ENCODE data around the gene ATP6V1B1. TPM values are rescaled to one million over a fixed set of nuclear protein-coding genes. Genes with fewer than 3 reads are reported as not detected.

ATP6V1B1 gene
- total RNA-seq, 1 donor from 2014 or later, result not detected

- no peak for DNase-seq
Measured at GRCh38 chr2:70901227-70902066, 34.3 kb upstream of the ATP6V1B1 start.

GRCh38 chr2:70902067-70902442 lies 33.6 kb upstream of the ATP6V1B1 start:
- no peak for DNase-seq

- no peak for DNase-seq
Measured at GRCh38 chr2:70902579-70902978, 33.1 kb upstream of the ATP6V1B1 start.

GRCh38 chr2:70903171-70903570 lies 32.5 kb upstream of the ATP6V1B1 start:
- DNase-seq, result no peak

GRCh38 chr2:70903641-70904340 lies 31.9 kb upstream of the ATP6V1B1 start:
- DNase-seq, result no peak

GRCh38 chr2:70904371-70905216 lies 31.1 kb upstream of the ATP6V1B1 start:
- DNase-seq, result no peak

GRCh38 chr2:70905443-70906421 lies 30.0 kb upstream of the ATP6V1B1 start:
- DNase-seq, result no peak

- DNase-seq, result no peak
Measured at GRCh38 chr2:70906439-70907005, 29.2 kb upstream of the ATP6V1B1 start.

GRCh38 chr2:70907130-70908057 lies 28.3 kb upstream of the ATP6V1B1 start:
- no peak for DNase-seq

- DNase-seq, result no peak
Measured at GRCh38 chr2:70916291-70916690, 19.4 kb upstream of the ATP6V1B1 start.

- no peak for DNase-seq
Measured at GRCh38 chr2:70918016-70918415, 17.7 kb upstream of the ATP6V1B1 start.

- no peak for DNase-seq
Measured at GRCh38 chr2:70919672-70920366, 15.9 kb upstream of the ATP6V1B1 start.

- DNase-seq, result no peak
Measured at GRCh38 chr2:70920367-70920715, 15.4 kb upstream of the ATP6V1B1 start.

- DNase-seq, result no peak
Measured at GRCh38 chr2:70921031-70921430, 14.7 kb upstream of the ATP6V1B1 start.

GRCh38 chr2:70921839-70922234 lies 13.9 kb upstream of the ATP6V1B1 start:
- DNase-seq, result no peak

- no peak for DNase-seq
Measured at GRCh38 chr2:70922235-70923234, 13.2 kb upstream of the ATP6V1B1 start.

- DNase-seq, result no peak
Measured at GRCh38 chr2:70923378-70924015, 12.2 kb upstream of the ATP6V1B1 start.

GRCh38 chr2:70926042-70926441 lies 9.7 kb upstream of the ATP6V1B1 start:
- DNase-seq, result no peak
